OCI-LY1 (cell line): Measurements from ENCODE around the gene MRPL10.

ENCODE experiments used
- H2AFZ ChIP-seq: fragments of 200-600 bp; sonication (generic), shearing (Covaris generic); 2 replicates; pipeline ENCODE4 v1.6.0; 2014; ENCODE audit warnings: antibody characterized with exemption, mild to moderate bottlenecking, low read length
- H3F3A ChIP-seq: fragments of 200-600 bp; sonication (generic), shearing (Covaris generic); 2 replicates; pipeline ENCODE4 v1.6.0; 2014; ENCODE audit warnings: mild to moderate bottlenecking, antibody characterized with exemption, low read length, moderate library complexity; ENCODE audit not compliant: insufficient read depth
- H3K27ac ChIP-seq: fragments of 200-600 bp; sonication (generic); 2 replicates; pipeline ENCODE4 v1.5.1; 2014; ENCODE audit warnings: low read length, mixed run types, mild to moderate bottlenecking, low read depth; ENCODE audit not compliant: poor library complexity, severe bottlenecking
- H3K27me3 ChIP-seq: fragments of 200-600 bp; sonication (generic); 2 replicates; pipeline ENCODE4 v1.6.0; 2014; ENCODE audit warnings: antibody characterized with exemption, mild to moderate bottlenecking, low read length, moderate library complexity; ENCODE audit not compliant: insufficient read depth
- H3K36me3 ChIP-seq: fragments of 200-600 bp; sonication (generic); 2 replicates; pipeline ENCODE4 v1.6.1; 2014; ENCODE audit warnings: mild to moderate bottlenecking, antibody characterized with exemption, low read length, moderate library complexity, mixed read lengths; ENCODE audit not compliant: insufficient read depth
- H3K4me1 ChIP-seq: fragments of 200-600 bp; sonication (generic); 2 replicates; pipeline ENCODE4 v1.5.1; 2014; ENCODE audit warnings: mild to moderate bottlenecking, low read length, moderate library complexity; ENCODE audit not compliant: insufficient read depth, severe bottlenecking
- H3K4me2 ChIP-seq: fragments of 200-600 bp; sonication (generic), shearing (Covaris generic); 2 replicates; pipeline ENCODE4 v1.6.1; 2014; ENCODE audit warnings: low read length
- H3K4me3 ChIP-seq: fragments of 200-600 bp; sonication (generic); 2 replicates; pipeline ENCODE4 v1.5.1; 2014; ENCODE audit warnings: low read length, low read depth, mild to moderate bottlenecking, mixed read lengths; ENCODE audit not compliant: poor library complexity, severe bottlenecking
- H3K79me2 ChIP-seq: fragments of 200-600 bp; shearing (Covaris generic); 2 replicates; pipeline ENCODE4 v1.6.1; 2016; ENCODE audit warnings: mixed run types, low read length, mixed read lengths; ENCODE audit not compliant: insufficient read depth
- H3K9ac ChIP-seq: fragments of 200-600 bp; sonication (generic), shearing (Covaris generic); 2 replicates; pipeline ENCODE4 v1.6.1; 2014; ENCODE audit warnings: mild to moderate bottlenecking, low read length, mixed read lengths
- H3K9me2 ChIP-seq: fragments of 200-600 bp; sonication (generic), shearing (Covaris generic); 2 replicates; pipeline ENCODE4 v1.6.1; 2014; ENCODE audit warnings: low read depth, mild to moderate bottlenecking, low read length, mixed read lengths
- H3K9me3 ChIP-seq: fragments of 200-600 bp; shearing (Covaris generic); 2 replicates; pipeline ENCODE4 v1.6.1; 2014; ENCODE audit warnings: low read length, mixed read lengths
- H4K20me1 ChIP-seq: fragments of 200-600 bp; sonication (generic), shearing (Covaris generic); 2 replicates; pipeline ENCODE4 v1.6.0; 2016; ENCODE audit warnings: mild to moderate bottlenecking, low read length; ENCODE audit not compliant: insufficient read depth
- EZH2 ChIP-seq: fragments of 200-600 bp; sonication (generic), shearing (Covaris generic); IDR thresholded peaks from 2 replicates; pipeline ENCODE4 v1.8.0; 2017; ENCODE audit warnings: borderline replicate concordance, mixed run types, mild to moderate bottlenecking, antibody characterized with exemption, low read length, moderate library complexity, mixed read lengths
- TF ChIP-seq, protein P1 (sequence below): fragments of 200-600 bp; sonication (generic), shearing (Covaris generic); IDR thresholded peaks from 2 replicates; pipeline ENCODE4 v1.5.1; 2017; ENCODE audit warnings: mild to moderate bottlenecking, antibody characterized with exemption, low read length, moderate library complexity, mixed read lengths

The MRPL10 gene

DNA sequence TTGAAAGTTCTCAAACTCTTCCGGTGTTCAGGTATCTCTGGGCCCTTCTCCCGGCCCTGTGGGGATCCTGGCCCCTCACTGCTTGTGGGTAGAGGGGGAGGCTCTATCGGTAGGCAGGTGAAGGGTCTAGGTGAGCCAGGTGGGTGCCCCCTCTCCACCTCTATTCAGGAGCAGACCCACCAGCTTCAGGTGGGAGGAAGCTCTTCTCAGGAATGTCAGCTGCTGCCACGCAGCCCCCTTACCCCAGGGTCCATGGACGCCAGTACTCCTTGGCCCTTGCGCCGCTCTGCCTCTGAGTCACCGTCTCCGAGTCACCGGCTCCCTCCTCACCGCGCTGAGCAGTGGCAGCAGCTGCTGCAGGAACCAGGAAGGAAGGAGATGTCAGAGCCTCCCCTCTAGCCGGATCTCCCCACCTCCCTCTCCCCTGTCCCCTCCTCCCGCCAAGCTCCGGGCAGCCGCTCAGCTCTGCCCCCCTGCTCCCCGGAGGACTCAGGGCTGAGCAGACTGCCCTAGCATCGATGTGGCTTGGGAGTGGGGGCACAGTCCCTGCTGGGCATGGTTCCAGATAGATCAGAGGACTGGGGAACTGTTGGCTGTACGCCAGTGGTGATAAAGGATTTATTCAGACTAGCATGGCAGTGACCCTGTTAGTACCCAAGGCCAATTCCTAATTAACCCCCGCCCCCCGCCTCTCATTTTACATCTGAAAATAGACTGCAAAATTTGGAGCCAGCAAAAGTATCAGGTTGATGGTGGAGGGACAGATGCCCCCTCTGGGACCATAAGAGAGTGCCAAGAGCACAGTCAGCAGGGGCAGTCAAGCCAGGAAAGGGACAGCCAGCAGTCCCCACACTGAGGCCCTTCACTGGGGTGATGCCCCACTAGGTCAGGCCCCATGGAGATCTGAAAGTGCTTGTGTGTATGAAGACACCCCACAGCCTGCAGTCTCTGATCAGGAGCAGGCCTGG, 9.6 kb downstream of the MRPL10 start, which contains the start of gene OSBPL7:
TSS of gene OSBPL7 (minus strand) at position 371 of the 968 bp plus-strand sequence. CDS start 1,516 bp downstream, outside the sequence.
- Histone ChIP-seq H4K20me1 (no peaks in the 10 kb centered on the region), H3K4me2 (peak within 1 kb of the TSS; percentile 99), H3K27ac (peak within 1 kb of the TSS; percentile 16), H3K4me3 (peak within 1 kb of the TSS; percentile 97), H3K9me2 (no peaks in the 10 kb centered on the region), H3K79me2 (no peaks in the 10 kb centered on the region), H2AFZ (0 out of 2 replicates have a peak within 1 kb of the TSS, but pooled peaks have one; percentile 12), H3K9ac (peak within 1 kb of the TSS; percentile 94), H3K9me3 (no peaks in the 10 kb centered on the region), H3F3A (no peaks in the 10 kb centered on the region), H3K36me3 (peaks cover 44% of the 10 kb centered on the region; the same call in 1 of the 2 replicates), H3K27me3 (no peaks in the 10 kb centered on the region), H3K4me1 (peaks cover 21% of the 10 kb centered on the region)
- TF ChIP-seq, protein P1, sequence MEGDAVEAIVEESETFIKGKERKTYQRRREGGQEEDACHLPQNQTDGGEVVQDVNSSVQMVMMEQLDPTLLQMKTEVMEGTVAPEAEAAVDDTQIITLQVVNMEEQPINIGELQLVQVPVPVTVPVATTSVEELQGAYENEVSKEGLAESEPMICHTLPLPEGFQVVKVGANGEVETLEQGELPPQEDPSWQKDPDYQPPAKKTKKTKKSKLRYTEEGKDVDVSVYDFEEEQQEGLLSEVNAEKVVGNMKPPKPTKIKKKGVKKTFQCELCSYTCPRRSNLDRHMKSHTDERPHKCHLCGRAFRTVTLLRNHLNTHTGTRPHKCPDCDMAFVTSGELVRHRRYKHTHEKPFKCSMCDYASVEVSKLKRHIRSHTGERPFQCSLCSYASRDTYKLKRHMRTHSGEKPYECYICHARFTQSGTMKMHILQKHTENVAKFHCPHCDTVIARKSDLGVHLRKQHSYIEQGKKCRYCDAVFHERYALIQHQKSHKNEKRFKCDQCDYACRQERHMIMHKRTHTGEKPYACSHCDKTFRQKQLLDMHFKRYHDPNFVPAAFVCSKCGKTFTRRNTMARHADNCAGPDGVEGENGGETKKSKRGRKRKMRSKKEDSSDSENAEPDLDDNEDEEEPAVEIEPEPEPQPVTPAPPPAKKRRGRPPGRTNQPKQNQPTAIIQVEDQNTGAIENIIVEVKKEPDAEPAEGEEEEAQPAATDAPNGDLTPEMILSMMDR: peak; percentile 61
- TF ChIP-seq EZH2: no peak

DNA sequence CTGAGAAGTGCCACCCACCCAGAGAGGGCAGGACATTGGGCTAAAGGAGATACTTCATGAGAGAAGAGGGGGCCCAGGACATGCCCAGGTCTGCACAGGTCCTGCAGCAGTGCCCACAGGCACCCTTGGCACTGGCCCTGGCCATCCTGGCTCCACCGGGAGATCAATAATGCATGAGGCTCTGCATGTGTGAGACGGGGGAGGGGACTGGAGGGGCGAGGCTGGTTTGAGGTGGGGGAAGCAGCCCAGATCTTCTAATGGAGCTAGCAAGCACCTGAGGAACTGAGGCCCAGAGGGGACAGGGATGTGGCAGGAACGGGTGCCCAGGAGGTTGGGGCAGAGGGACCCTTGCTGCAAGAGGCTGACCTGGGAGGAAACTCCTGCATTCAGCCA, 10.3 kb downstream of the MRPL10 start:
- H3K9ac ChIP-seq: peak overlapping the region; percentile 94
- H3K27ac ChIP-seq: no peak overlapping the region
- peaks cover 44% of the 10 kb centered on the region; the same call in 1 of the 2 replicates for H3K36me3 ChIP-seq
- H3K9me2 ChIP-seq: no peaks in the 10 kb centered on the region
- H4K20me1 ChIP-seq: no peaks in the 10 kb centered on the region
- no peaks in the 10 kb centered on the region for H3K27me3 ChIP-seq
- no peaks in the 10 kb centered on the region for H3K79me2 ChIP-seq
- peak overlapping the region; percentile 99 for H3K4me2 ChIP-seq
- H3K4me3 ChIP-seq: peak overlapping the region; percentile 97
- H3K4me1 ChIP-seq: peaks cover 21% of the 10 kb centered on the region
- H3K9me3 ChIP-seq: no peaks in the 10 kb centered on the region
- no peaks in the 10 kb centered on the region for H3F3A ChIP-seq
- TF ChIP-seq, protein P1: no peak
- no peak for TF ChIP-seq EZH2
- no peak overlapping the region for H2AFZ ChIP-seq

DNA sequence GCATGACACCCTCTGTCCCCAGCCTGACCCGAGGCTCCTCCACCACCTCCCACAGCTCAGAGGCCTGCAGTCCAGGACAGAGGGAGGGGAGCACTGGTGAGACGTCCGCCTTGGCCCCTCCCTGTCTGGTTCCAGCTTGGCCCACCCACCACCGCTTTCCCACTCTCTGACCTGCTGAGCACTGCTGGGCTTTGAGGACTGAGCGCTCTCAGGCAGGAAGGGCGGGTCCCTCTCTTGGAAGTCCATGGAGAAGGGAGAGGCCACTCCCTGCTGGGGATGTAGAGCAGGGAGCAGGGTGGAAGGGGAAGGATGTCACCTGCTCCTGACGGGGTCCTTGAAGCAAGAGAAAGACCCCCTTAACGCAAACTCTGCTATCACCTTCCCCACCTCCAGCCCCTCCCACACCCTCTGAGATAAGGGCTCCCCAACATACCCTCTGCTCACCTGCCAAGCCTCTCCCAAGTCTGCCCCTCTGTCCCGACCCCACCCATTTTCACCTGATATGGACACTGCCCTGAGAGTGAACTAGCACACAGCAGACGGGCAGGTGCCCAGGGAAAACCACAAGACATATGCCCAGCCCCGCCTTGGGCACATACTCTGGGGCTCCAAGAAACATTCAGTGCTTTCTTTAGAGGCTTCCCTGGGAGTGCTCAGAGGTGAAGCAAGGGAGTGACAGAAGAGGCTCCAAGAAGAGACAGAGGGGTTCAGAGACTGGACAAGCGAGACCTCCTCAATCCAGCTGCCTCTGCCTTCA, 11.1 kb downstream of the MRPL10 start:
- Histone ChIP-seq H3K27me3 (no peaks in the 10 kb centered on the region), H4K20me1 (no peaks in the 10 kb centered on the region), H2AFZ (no peak overlapping the region), H3K27ac (no peak overlapping the region), H3K4me1 (peaks cover 21% of the 10 kb centered on the region), H3F3A (no peaks in the 10 kb centered on the region), H3K9me2 (no peaks in the 10 kb centered on the region), H3K9ac (peak overlapping the region; percentile 94; the same call in 1 of the 2 replicates), H3K79me2 (no peaks in the 10 kb centered on the region), H3K4me3 (peak overlapping the region; percentile 97), H3K9me3 (no peaks in the 10 kb centered on the region), H3K36me3 (peaks cover 38% of the 10 kb centered on the region; the same call in 1 of the 2 replicates), H3K4me2 (peak overlapping the region; percentile 99)
- TF ChIP-seq, protein P1: no peak
- TF ChIP-seq EZH2: no peak
